H1 (cell line): ENCODE data around the gene AFTPH. TPM values are rescaled to one million over a fixed set of nuclear protein-coding genes. Genes with fewer than 3 reads are reported as not detected.

Experiments used
- CTCF ChIA-PET: fragments of 300-600 bp; sonication (Branson Sonifier 250); formaldehyde crosslinking; loops from one replicate; lab custom pipeline; 2021; ENCODE audit not compliant: partially characterized antibody; lab: Charles Lee
- POLR2A ChIA-PET: fragments of 300-600 bp; sonication (Branson Sonifier 250); formaldehyde crosslinking; loops from one replicate; lab custom pipeline; 2021; ENCODE audit warnings: inconsistent platforms; ENCODE audit not compliant: partially characterized antibody; lab: Charles Lee
- DNase-seq, 2 experiments: peaks; one replicate each; pipeline versions ENCODE4 v3.0.0 to v3.0.0-alpha.2; 2010 to 2022; ENCODE audit warnings: low spot score in 2 of 2, low read depth in 1 of 2, mixed read lengths in 1 of 2
- FAIRE-seq: peaks from 2 replicates; lab custom pipeline; 2011; peaks lifted over from hg19 to GRCh38; lab: Jason Lieb, UNC
- H2AFZ ChIP-seq: 2 replicates; pipeline ENCODE4 v1.8.1; 2012; ENCODE audit warnings: low read length, inconsistent platforms
- H2AK5ac ChIP-seq: 2 replicates; pipeline ENCODE4 v1.6.1; 2013; ENCODE audit warnings: low read depth, low read length
- H2BK120ac ChIP-seq: replicated peaks from 2 replicates; pipeline ENCODE3; 2013; ENCODE audit warnings: low read depth, low read length, inconsistent platforms
- H2BK12ac ChIP-seq: 2 replicates; pipeline ENCODE4 v1.6.1; 2013; ENCODE audit warnings: low read depth, low read length
- H2BK15ac ChIP-seq: 2 replicates; pipeline ENCODE4 v1.6.1; 2013; ENCODE audit warnings: low read length
- H2BK20ac ChIP-seq: 2 replicates; pipeline ENCODE4 v1.6.1; 2013; ENCODE audit warnings: low read length
- H2BK5ac ChIP-seq: 2 replicates; pipeline ENCODE4 v1.6.1; 2013; ENCODE audit warnings: low read depth, low read length
- H3K14ac ChIP-seq: 2 replicates; pipeline ENCODE4 v1.6.1; 2013; ENCODE audit warnings: inconsistent platforms; ENCODE audit not compliant: insufficient read length
- H3K18ac ChIP-seq: 2 replicates; pipeline ENCODE4 v1.6.1; 2013; ENCODE audit warnings: low read length; ENCODE audit errors: extremely low read depth
- H3K23ac ChIP-seq: 2 replicates; pipeline ENCODE4 v1.6.1; 2013; ENCODE audit warnings: inconsistent platforms; ENCODE audit not compliant: insufficient read length
- H3K23me2 ChIP-seq: 2 replicates; pipeline ENCODE4 v1.6.1; 2013; ENCODE audit warnings: low read depth, low read length
- H3K27ac ChIP-seq: 2 replicates; pipeline ENCODE4 v1.6.1; 2011; ENCODE audit warnings: low read depth, low read length, inconsistent platforms
- H3K27me3 ChIP-seq, 4 experiments: replicated peaks in 1 of 4; 1 replicate in 1 of 4; 2 replicates in 3 of 4; pipeline versions ENCODE4 v1.6.1 to v1.8.1; 2011 to 2013; ENCODE audit warnings: low read length in 3 of 4, mild to moderate bottlenecking in 3 of 4, inconsistent platforms in 2 of 4, mixed read lengths in 2 of 4, moderate library complexity in 1 of 4; ENCODE audit not compliant: control insufficient read depth in 3 of 4, insufficient read depth in 3 of 4; ENCODE audit errors: extremely low read depth in 1 of 4
- H3K36me3 ChIP-seq, 4 experiments: 2 replicates each; pipeline versions ENCODE4 v1.6.1 to v1.8.1; 2011 to 2013; ENCODE audit warnings: mild to moderate bottlenecking in 4 of 4, low read length in 3 of 4, moderate library complexity in 2 of 4, control low read depth in 1 of 4, inconsistent platforms in 1 of 4; ENCODE audit not compliant: insufficient read depth in 4 of 4, control insufficient read depth in 2 of 4
- H3K4ac ChIP-seq: replicated peaks from 2 replicates; pipeline ENCODE3; 2013; ENCODE audit warnings: low read length, low read depth, mixed read lengths, inconsistent platforms; ENCODE audit not compliant: insufficient read length
- H3K4me1 ChIP-seq, 4 experiments: replicated peaks in 1 of 4; 1 replicate in 1 of 4; 2 replicates in 3 of 4; pipeline versions ENCODE4 v1.6.1 to v1.8.1; 2011 to 2013; ENCODE audit warnings: low read length in 3 of 4, inconsistent platforms in 2 of 4, mixed read lengths in 1 of 4; ENCODE audit not compliant: insufficient read depth in 4 of 4, control insufficient read depth in 3 of 4
- H3K4me2 ChIP-seq, 2 experiments: 2 replicates each; pipeline versions ENCODE4 v1.6.1 to v1.8.1; 2011 to 2013; ENCODE audit warnings: low read depth in 2 of 2, low read length in 2 of 2, control low read depth in 1 of 2, inconsistent platforms in 1 of 2, mild to moderate bottlenecking in 1 of 2; ENCODE audit not compliant: insufficient read depth in 1 of 2
- H3K4me3 ChIP-seq, 4 experiments: fragments of 200-600, 300-600 bp in 1 of 4; sonication (generic), shearing (Covaris generic), sonication (Bioruptor Twin) in 1 of 4; 2 replicates each; pipeline versions ENCODE4 v1.5.1 to v1.8.1; 2011 to 2016; ENCODE audit warnings: low read length in 4 of 4, low read depth in 3 of 4, control low read depth in 2 of 4, inconsistent platforms in 2 of 4, mild to moderate bottlenecking in 2 of 4, mixed read lengths in 1 of 4, moderate library complexity in 1 of 4; ENCODE audit not compliant: insufficient read depth in 2 of 4; ENCODE audit errors: extremely low read depth in 1 of 4
- H3K56ac ChIP-seq: replicated peaks from 2 replicates; pipeline ENCODE3; 2013; ENCODE audit warnings: low read depth, mild to moderate bottlenecking, mixed read lengths, low read length, inconsistent platforms; ENCODE audit not compliant: insufficient read length
- H3K79me1 ChIP-seq: 2 replicates; pipeline ENCODE4 v1.6.1; 2013; ENCODE audit warnings: low read depth, low read length, control low read depth
- H3K79me2 ChIP-seq, 2 experiments: 2 replicates each; pipeline versions ENCODE4 v1.6.1 to v1.8.1; 2012 to 2013; ENCODE audit warnings: low read length in 2 of 2, mild to moderate bottlenecking in 2 of 2, inconsistent platforms in 1 of 2; ENCODE audit not compliant: insufficient read depth in 2 of 2, control insufficient read depth in 1 of 2
- H3K9ac ChIP-seq, 4 experiments: replicated peaks in 1 of 4; 1 replicate in 1 of 4; 2 replicates in 3 of 4; pipeline versions ENCODE4 v1.6.1 to v1.8.1; 2011 to 2013; ENCODE audit warnings: low read depth in 3 of 4, low read length in 3 of 4, control low read depth in 2 of 4, mild to moderate bottlenecking in 2 of 4, moderate library complexity in 2 of 4, inconsistent platforms in 1 of 4; ENCODE audit errors: extremely low read depth in 1 of 4
- H3K9me3 ChIP-seq, 2 experiments: 2 replicates each; pipeline versions ENCODE4 v1.6.1 to v1.8.1; 2012 to 2013; ENCODE audit warnings: mild to moderate bottlenecking in 2 of 2, moderate library complexity in 2 of 2, control low read depth in 1 of 2, inconsistent platforms in 1 of 2, low read depth in 1 of 2, low read length in 1 of 2, mixed read lengths in 1 of 2; ENCODE audit not compliant: insufficient read depth in 2 of 2
- H4K20me1 ChIP-seq, 2 experiments: replicated peaks in 1 of 2; 2 replicates each; pipeline versions ENCODE3 to v1.8.1; 2011 to 2013; ENCODE audit warnings: inconsistent platforms in 2 of 2, low read length in 2 of 2, mild to moderate bottlenecking in 1 of 2; ENCODE audit not compliant: insufficient read depth in 2 of 2, control insufficient read depth in 1 of 2
- H4K5ac ChIP-seq: 2 replicates; pipeline ENCODE4 v1.6.1; 2013; ENCODE audit warnings: low read length, low read depth, mixed read lengths, inconsistent platforms; ENCODE audit not compliant: insufficient read length
- H4K8ac ChIP-seq: 2 replicates; pipeline ENCODE4 v1.8.0; 2013; ENCODE audit warnings: mild to moderate bottlenecking, moderate library complexity, low read length, inconsistent platforms; ENCODE audit not compliant: insufficient read depth; ENCODE audit errors: extremely low read depth
- H4K91ac ChIP-seq: replicated peaks from 2 replicates; pipeline ENCODE3; 2013; ENCODE audit warnings: low read length, mixed read lengths, inconsistent platforms; ENCODE audit not compliant: insufficient read length
- CBX5 ChIP-seq: fragments of 300-800, 300-1000 bp; sonication (generic); IDR thresholded peaks from 2 replicates; pipeline ENCODE4 v1.7.1; 2016; ENCODE audit warnings: antibody characterized with exemption, low read length, low read depth
- CHD2 ChIP-seq: IDR thresholded peaks from 2 replicates; pipeline ENCODE4 v1.6.1; 2012; ENCODE audit warnings: low read length, improper control_type of control experiment
- POU5F1 ChIP-seq: IDR thresholded peaks from 2 replicates; pipeline ENCODE4 v1.6.1; 2011; ENCODE audit warnings: low read depth, mild to moderate bottlenecking, low read length, moderate library complexity
- SAP30 ChIP-seq: fragments of 300-600 bp; sonication (generic); IDR thresholded peaks from 2 replicates; pipeline ENCODE4 v1.7.1; 2012; ENCODE audit warnings: low read length, moderate library complexity, mild to moderate bottlenecking, inconsistent platforms; ENCODE audit not compliant: insufficient read depth, insufficient replicate concordance
- SIX5 ChIP-seq: IDR thresholded peaks from 2 replicates; pipeline ENCODE4 v1.6.1; 2011; ENCODE audit warnings: mild to moderate bottlenecking, low read depth, low read length
- WGBS, 2 experiments: shearing (Covaris generic) in 1 of 2; methylation state at CpG; one replicate each; pipeline versions ENCODE4 v1.1.6 to v1.1.7; 2013 to 2015; ENCODE audit warnings: low lambda C conversion rate in 2 of 2, mixed read lengths in 2 of 2, inconsistent platforms in 1 of 2, low coverage in 1 of 2, missing lambda C conversion rate in 1 of 2; ENCODE audit not compliant: insufficient replicate concordance in 2 of 2, insufficient coverage in 1 of 2, insufficient read length in 1 of 2; ENCODE audit errors: extremely low coverage in 1 of 2, missing lambda C conversion rate in 1 of 2; 5-methylcytosine and 5-hydroxymethylcytosine counted together
- polyA plus RNA-seq, 7 experiments: library from polyadenylated mRNA; depleted of rRNA in 3 of 7; stranded (reverse) in 5 of 7; unstranded in 2 of 7; fragments of >200 nt in 5 of 7; fragments of 200-250 nt in 2 of 7; gene quantifications; 1 replicate in 5 of 7; 2 replicates in 1 of 7; 4 replicates in 1 of 7; pipeline versions ENCODE4 v1.2.1 to v1.2.3, GENCODE V29; 2011 to 2013; ENCODE audit warnings: missing spikeins in 2 of 7, mixed read lengths in 2 of 7
- total RNA-seq: library from RNA; stranded (reverse); fragmentation: NEBNext Ultra II Directional; extraction: Animal tissue kit (Norgen Biotek cat#: 25700); gene quantifications from 2 replicates; pipeline ENCODE4 v1.2.1, GENCODE V29; 2021

Gene AFTPH
- total and polyA plus RNA-seq, 2 of the 8 experiments (the other 6 are each of a cell fraction or from before 2014, with no cell fraction given), result 7.3 to 15.0 TPM

GRCh38 chr2:64620661-64621060, 96.5 kb downstream of the AFTPH start:
- H2BK5ac ChIP-seq, result no peak overlapping the region
- no peaks in the 10 kb centered on the region for H3K79me1 ChIP-seq
- DNase-seq (no peak), FAIRE-seq (no peak)
- no peak overlapping the region for H4K91ac ChIP-seq
- H4K8ac ChIP-seq, result no peak overlapping the region
- H3K14ac ChIP-seq, result no peak overlapping the region
- no peak overlapping the region for H2BK15ac ChIP-seq
- no peaks in the 10 kb centered on the region; the same call in 1 of the 2 replicates for H3K23me2 ChIP-seq
- H4K20me1 ChIP-seq, result peaks cover 0 to 2% of the 10 kb centered on the region in 2 experiments
- H2BK120ac ChIP-seq, result no peak overlapping the region
- H2BK12ac ChIP-seq, result no peak overlapping the region
- H3K9ac ChIP-seq, result no peak overlapping the region
- H3K4me1 ChIP-seq, result peaks cover 0 to 23% (median 8%) of the 10 kb centered on the region in 4 experiments; a peak in 5 of 7 replicates
- no peak overlapping the region for H2AFZ ChIP-seq
- H3K9me3 ChIP-seq, result no peaks in the 10 kb centered on the region
- H3K4ac ChIP-seq, result no peak overlapping the region
- no peak overlapping the region for H2BK20ac ChIP-seq
- no peaks in the 10 kb centered on the region for H3K27me3 ChIP-seq
- H3K27ac ChIP-seq, result no peak overlapping the region
- POLR2A ChIA-PET, result no interaction called here
- H3K4me3 ChIP-seq, result no peak overlapping the region
- H3K23ac ChIP-seq, result no peak overlapping the region
- CTCF ChIA-PET, result interaction anchor here (1.7 to 23.0 kb wide), 3 partner anchors 13 to 293 kb away, joined by 3 to 389 read pairs (median 135); no protein-coding TSS in a partner anchor
- WGBS, 2 experiments, result 59% methylated on average over 4 of the region's 4 CpGs; no CpG with 5 or more reads in 1 of the 2 experiments
- no peaks in the 10 kb centered on the region for H3K79me2 ChIP-seq
- no peak overlapping the region for H4K5ac ChIP-seq
- H3K36me3 ChIP-seq, result no peaks in the 10 kb centered on the region
- no peak overlapping the region for H2AK5ac ChIP-seq
- no peak overlapping the region for H3K18ac ChIP-seq
- H3K56ac ChIP-seq, result no peak overlapping the region
- peak overlapping the region; percentile 32 to 33; a peak in 3 of 4 replicates for H3K4me2 ChIP-seq
- TF ChIP-seq CBX5 (no peak), SIX5 (no peak), SAP30 (no peak), POU5F1 (no peak), CHD2 (no peak)
